Neuron (in vitro differentiated cells): ENCODE measurements around the gene ABCA13.

Experiments used
- H2AFZ ChIP-seq: one replicate; pipeline ENCODE4 v1.6.1; 2013; ENCODE audit warnings: low read depth, mild to moderate bottlenecking, inconsistent platforms, low read length, moderate library complexity
- H3K27me3 ChIP-seq: one replicate; pipeline ENCODE4 v1.6.1; 2013; ENCODE audit warnings: low read length; ENCODE audit not compliant: insufficient read depth
- H3K36me3 ChIP-seq: one replicate; pipeline ENCODE4 v1.6.1; 2013; ENCODE audit warnings: low read length; ENCODE audit not compliant: insufficient read depth
- H3K4me1 ChIP-seq: one replicate; pipeline ENCODE4 v1.6.1; 2013; ENCODE audit warnings: low read length; ENCODE audit not compliant: insufficient read depth
- H3K4me3 ChIP-seq: 2 replicates; pipeline ENCODE4 v1.5.1; 2013; ENCODE audit warnings: mild to moderate bottlenecking, low read length, moderate library complexity
- H3K9me3 ChIP-seq: one replicate; pipeline ENCODE4 v1.6.1; 2013; ENCODE audit warnings: low read length

The ABCA13 gene

GRCh38 chr7:48224042-48224441 lies 52.8 kb downstream of the ABCA13 start:
- Histone ChIP-seq H3K36me3 (no peaks in the 10 kb centered on the region), H2AFZ (no peak overlapping the region), H3K9me3 (no peaks in the 10 kb centered on the region), H3K27me3 (no peaks in the 10 kb centered on the region), H3K4me1 (no peaks in the 10 kb centered on the region), H3K4me3 (no peak overlapping the region)

- no peaks in the 10 kb centered on the region for H3K36me3 ChIP-seq
- no peak overlapping the region for H3K4me3 ChIP-seq
- no peaks in the 10 kb centered on the region for H3K9me3 ChIP-seq
- no peaks in the 10 kb centered on the region for H3K4me1 ChIP-seq
- no peak overlapping the region for H2AFZ ChIP-seq
- no peaks in the 10 kb centered on the region for H3K27me3 ChIP-seq
Observed at GRCh38 chr7:48225101-48225500, 53.8 kb downstream of the ABCA13 start.

GRCh38 chr7:48237354-48237753 lies 66.1 kb downstream of the ABCA13 start:
- H2AFZ ChIP-seq: no peak overlapping the region
- no peak overlapping the region for H3K4me3 ChIP-seq
- H3K36me3 ChIP-seq: no peaks in the 10 kb centered on the region
- H3K9me3 ChIP-seq: no peaks in the 10 kb centered on the region
- no peaks in the 10 kb centered on the region for H3K27me3 ChIP-seq
- no peaks in the 10 kb centered on the region for H3K4me1 ChIP-seq

GRCh38 chr7:48242846-48243245 lies 71.6 kb downstream of the ABCA13 start:
- Histone ChIP-seq H3K9me3 (no peaks in the 10 kb centered on the region), H2AFZ (no peak overlapping the region), H3K36me3 (no peaks in the 10 kb centered on the region), H3K4me3 (no peak overlapping the region), H3K4me1 (peaks cover 4% of the 10 kb centered on the region), H3K27me3 (no peaks in the 10 kb centered on the region)

- Histone ChIP-seq H3K9me3 (no peaks in the 10 kb centered on the region), H3K4me3 (no peak overlapping the region), H3K4me1 (peaks cover 4% of the 10 kb centered on the region), H2AFZ (no peak overlapping the region), H3K27me3 (no peaks in the 10 kb centered on the region), H3K36me3 (no peaks in the 10 kb centered on the region)
Observed at GRCh38 chr7:48244864-48245271, 73.6 kb downstream of the ABCA13 start.

GRCh38 chr7:48245751-48246472 lies 74.7 kb downstream of the ABCA13 start:
- Histone ChIP-seq H2AFZ (no peak overlapping the region), H3K27me3 (no peaks in the 10 kb centered on the region), H3K4me3 (no peak overlapping the region), H3K9me3 (no peaks in the 10 kb centered on the region), H3K36me3 (no peaks in the 10 kb centered on the region), H3K4me1 (peaks cover 4% of the 10 kb centered on the region)

GRCh38 chr7:48249166-48249565 lies 77.9 kb downstream of the ABCA13 start:
- Histone ChIP-seq H2AFZ (no peak overlapping the region), H3K4me1 (peaks cover 7% of the 10 kb centered on the region), H3K9me3 (no peaks in the 10 kb centered on the region), H3K27me3 (no peaks in the 10 kb centered on the region), H3K36me3 (no peaks in the 10 kb centered on the region), H3K4me3 (no peak overlapping the region)

- H3K27me3 ChIP-seq: no peaks in the 10 kb centered on the region
- no peaks in the 10 kb centered on the region for H3K9me3 ChIP-seq
Observed at GRCh38 chr7:48250441-48250951, 79.2 kb downstream of the ABCA13 start.

GRCh38 chr7:48251766-48252165 lies 80.5 kb downstream of the ABCA13 start:
- Histone ChIP-seq H3K27me3 (no peaks in the 10 kb centered on the region), H3K9me3 (no peaks in the 10 kb centered on the region), H3K4me3 (no peak overlapping the region), H2AFZ (no peak overlapping the region), H3K36me3 (no peaks in the 10 kb centered on the region), H3K4me1 (peaks cover 3% of the 10 kb centered on the region)

More at GRCh38 chr7:48250441-48250951, 79.2 kb downstream of the ABCA13 start:
- Histone ChIP-seq H2AFZ (no peak overlapping the region), H3K4me3 (no peak overlapping the region), H3K4me1 (peaks cover 3% of the 10 kb centered on the region), H3K36me3 (no peaks in the 10 kb centered on the region)

GRCh38 chr7:48252995-48253394 lies 81.7 kb downstream of the ABCA13 start:
- no peaks in the 10 kb centered on the region for H3K36me3 ChIP-seq
- no peak overlapping the region for H2AFZ ChIP-seq
- no peak overlapping the region for H3K4me3 ChIP-seq
- peaks cover 3% of the 10 kb centered on the region for H3K4me1 ChIP-seq
- no peaks in the 10 kb centered on the region for H3K27me3 ChIP-seq
- no peaks in the 10 kb centered on the region for H3K9me3 ChIP-seq

GRCh38 chr7:48255046-48255445 lies 83.8 kb downstream of the ABCA13 start:
- Histone ChIP-seq H3K36me3 (no peaks in the 10 kb centered on the region), H3K9me3 (no peaks in the 10 kb centered on the region), H3K27me3 (no peaks in the 10 kb centered on the region), H3K4me1 (peaks cover 3% of the 10 kb centered on the region), H3K4me3 (no peak overlapping the region), H2AFZ (no peak overlapping the region)

- H3K4me1 ChIP-seq: no peaks in the 10 kb centered on the region
- H2AFZ ChIP-seq: no peak overlapping the region
- no peaks in the 10 kb centered on the region for H3K27me3 ChIP-seq
- no peaks in the 10 kb centered on the region for H3K9me3 ChIP-seq
- no peaks in the 10 kb centered on the region for H3K36me3 ChIP-seq
- H3K4me3 ChIP-seq: no peak overlapping the region
Observed at GRCh38 chr7:48259463-48260280, 88.4 kb downstream of the ABCA13 start.

GRCh38 chr7:48261696-48262095 lies 90.4 kb downstream of the ABCA13 start:
- Histone ChIP-seq H3K4me1 (no peaks in the 10 kb centered on the region), H3K36me3 (no peaks in the 10 kb centered on the region), H2AFZ (no peak overlapping the region), H3K27me3 (no peaks in the 10 kb centered on the region), H3K4me3 (no peak overlapping the region), H3K9me3 (no peaks in the 10 kb centered on the region)
